Sigmoid colon (tissue), 7 donors: ENCODE measurements around the gene KIF5C. TPM values are rescaled to one million over a fixed set of nuclear protein-coding genes. Genes with fewer than 3 reads are reported as not detected.

ENCODE experiments used
- DNase-seq: peaks from one replicate; pipeline ENCODE4 v3.0.0-alpha.2; 2019
- H3K27ac ChIP-seq, 4 donors: fragments of 200-600 bp; sonication (generic); one replicate each; pipeline ENCODE4 v1.5.1; 2016 to 2019; ENCODE audit warnings: mild to moderate bottlenecking in 1 of 4
- H3K27me3 ChIP-seq, 3 donors: fragments of 200-600 bp; sonication (generic); one replicate each; pipeline ENCODE4 v1.5.1; 2019; ENCODE audit warnings: mild to moderate bottlenecking in 1 of 3
- H3K36me3 ChIP-seq, 4 donors: fragments of 200-600 bp; sonication (generic); one replicate each; pipeline ENCODE4 v1.5.1; 2016 to 2019
- H3K4me1 ChIP-seq, 4 donors: fragments of 200-600 bp; sonication (generic); one replicate each; pipeline ENCODE4 v1.5.1; 2017 to 2019
- H3K4me3 ChIP-seq, 4 donors: fragments of 200-600 bp; sonication (generic); one replicate each; pipeline ENCODE4 v1.5.1; 2017 to 2019; ENCODE audit warnings: mild to moderate bottlenecking in 2 of 4, moderate library complexity in 1 of 4
- H3K9me3 ChIP-seq, 4 donors: fragments of 200-600 bp in 3 of 4; sonication (generic) in 3 of 4; one replicate each; pipeline versions ENCODE4 v1.5.1 to v1.6.1; 2013 to 2019
- CTCF ChIP-seq, 4 experiments: fragments of 450-650 bp in 3 of 4; fragments of 200-600 bp in 1 of 4; IDR thresholded peaks; one replicate each; pipeline ENCODE4 v1.5.1; 2016 to 2019; ENCODE audit warnings: antibody characterized with exemption in 4 of 4, mild to moderate bottlenecking in 3 of 4, moderate library complexity in 2 of 4
- EP300 ChIP-seq, 4 donors: sonication (generic); formaldehyde crosslinking; IDR thresholded peaks; one replicate each; pipeline ENCODE4 v1.6.1; 2017; ENCODE audit warnings: antibody characterized with exemption in 4 of 4
- POLR2A ChIP-seq, 2 donors: fragments of 450-650 bp; IDR thresholded peaks; one replicate each; pipeline ENCODE4 v1.6.1; 2016; ENCODE audit warnings: antibody characterized with exemption in 2 of 2, mild to moderate bottlenecking in 2 of 2, moderate library complexity in 2 of 2
- POLR2AphosphoS5 ChIP-seq, 4 donors: sonication (generic); formaldehyde crosslinking; IDR thresholded peaks; one replicate each; pipeline ENCODE4 v1.6.1; 2017; ENCODE audit warnings: antibody characterized with exemption in 4 of 4
- WGBS, 2 donors: extraction: QIAGEN DNeasy Blood & Tissue Kit; methylation state at CpG; one replicate each; pipeline ENCODE4 v1.1.7; 2013; 5-methylcytosine and 5-hydroxymethylcytosine counted together
- intact Hi-C: fragments of 100-400 bp; cut with DNase I; formaldehyde crosslinking; loops from one replicate; pipeline ENCODE4 v1.15.1; 2023
- polyA plus RNA-seq, 3 donors: library from polyadenylated mRNA; stranded (reverse); fragments of 200-250 nt; gene quantifications; one replicate each; pipeline ENCODE4 v1.2.3, GENCODE V29; 2013
- total RNA-seq, 4 donors: library from RNA; depleted of rRNA; stranded (reverse); fragments of >200 nt; gene quantifications; one replicate each; pipeline ENCODE4 v1.1.0, GENCODE V29; 2016
- donor health status: healthy with polysubstance abuse.
- donor health status: Bipolar disorder and iron deficiency.
- donor health status: healthy.

Gene KIF5C
- total and polyA plus RNA-seq, 7 donors: 0.23 to 11.1 (median 7.3) TPM

- no peaks in the 10 kb centered on the region for H3K27me3 ChIP-seq
- intact Hi-C loops: no loop called here
- no peaks in the 10 kb centered on the region for H3K4me1 ChIP-seq
- 49 to 52% methylated on average over 11 of the region's 11 CpGs for WGBS, 2 donors
- no peaks in the 10 kb centered on the region for H3K9me3 ChIP-seq
- H3K27ac ChIP-seq: no peak overlapping the region
- no peaks in the 10 kb centered on the region for H3K36me3 ChIP-seq
- DNase-seq: no peak
- TF ChIP-seq CTCF (IDR thresholded peaks at IDR 0.05): no peak
- no peak for TF ChIP-seq EP300 (IDR thresholded peaks at IDR 0.05)
- no peak for TF ChIP-seq POLR2AphosphoS5 (IDR thresholded peaks at IDR 0.05)
- no peak for TF ChIP-seq POLR2A (IDR thresholded peaks at IDR 0.05)
- H3K4me3 ChIP-seq: no peak overlapping the region
Measured at GRCh38 chr2:148926981-148927401, 52.0 kb downstream of the KIF5C start.

GRCh38 chr2:148928395-148928794 lies 53.4 kb downstream of the KIF5C start:
- Histone ChIP-seq H3K36me3 (no peaks in the 10 kb centered on the region), H3K4me1 (no peaks in the 10 kb centered on the region), H3K27me3 (no peaks in the 10 kb centered on the region), H3K9me3 (no peaks in the 10 kb centered on the region), H3K4me3 (no peak overlapping the region), H3K27ac (no peak overlapping the region)
- no peak for TF ChIP-seq POLR2AphosphoS5 (IDR thresholded peaks at IDR 0.05)
- no peak for TF ChIP-seq EP300 (IDR thresholded peaks at IDR 0.05)
- no peak for TF ChIP-seq CTCF (IDR thresholded peaks at IDR 0.05)
- no peak for TF ChIP-seq POLR2A (IDR thresholded peaks at IDR 0.05)
- no peak for DNase-seq
- intact Hi-C loops: no loop called here
- 26 to 68% methylated on average over 3 of the region's 3 CpGs for WGBS, 2 donors

DNA sequence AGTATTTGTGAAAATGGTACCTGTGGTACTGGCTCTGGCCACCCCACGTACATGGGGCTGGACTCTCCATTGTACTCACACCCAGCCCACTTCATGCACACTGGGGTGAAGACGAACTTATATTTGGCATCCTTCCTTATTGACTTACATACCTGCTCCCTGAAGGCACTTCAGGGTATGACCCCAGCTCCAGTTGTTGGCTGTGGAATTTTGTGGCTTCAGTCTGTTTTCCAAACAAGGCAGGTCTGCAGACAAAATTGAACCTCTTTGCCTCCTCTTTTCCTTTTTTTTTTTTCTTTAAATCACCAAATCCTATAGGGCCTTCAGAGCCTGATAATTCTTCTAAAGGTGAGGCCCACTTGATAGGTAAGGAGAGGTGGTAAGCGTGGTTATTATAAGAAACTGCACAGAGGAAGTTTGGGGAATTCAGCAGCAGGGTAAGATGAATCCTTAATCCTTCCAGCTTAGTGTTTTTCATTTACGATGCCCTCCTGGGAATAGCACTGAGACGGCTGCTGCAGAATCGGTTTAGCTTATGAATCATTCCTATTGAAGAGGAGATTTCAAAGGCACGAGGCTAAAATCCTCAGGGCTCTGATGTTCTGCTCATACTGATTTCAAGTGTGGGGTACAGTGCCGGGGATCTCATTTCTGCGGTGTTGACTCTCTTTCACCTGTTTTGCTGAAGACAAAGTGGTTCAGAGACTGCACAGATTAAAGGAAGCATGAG lies 55.2 kb downstream of the KIF5C start:
- WGBS, 2 donors: 85 to 87% methylated on average over 9 of the region's 9 CpGs
- H3K4me3 ChIP-seq: no peak overlapping the region
- no peaks in the 10 kb centered on the region for H3K9me3 ChIP-seq
- intact Hi-C loops: no loop called here
- H3K4me1 ChIP-seq: no peaks in the 10 kb centered on the region
- H3K27ac ChIP-seq: no peak overlapping the region
- no peak for DNase-seq
- no peaks in the 10 kb centered on the region for H3K36me3 ChIP-seq
- TF ChIP-seq EP300 (IDR thresholded peaks at IDR 0.05) (no peak), CTCF (IDR thresholded peaks at IDR 0.05) (no peak), POLR2A (IDR thresholded peaks at IDR 0.05) (no peak), POLR2AphosphoS5 (IDR thresholded peaks at IDR 0.05) (no peak)
- no peaks in the 10 kb centered on the region for H3K27me3 ChIP-seq

DNA sequence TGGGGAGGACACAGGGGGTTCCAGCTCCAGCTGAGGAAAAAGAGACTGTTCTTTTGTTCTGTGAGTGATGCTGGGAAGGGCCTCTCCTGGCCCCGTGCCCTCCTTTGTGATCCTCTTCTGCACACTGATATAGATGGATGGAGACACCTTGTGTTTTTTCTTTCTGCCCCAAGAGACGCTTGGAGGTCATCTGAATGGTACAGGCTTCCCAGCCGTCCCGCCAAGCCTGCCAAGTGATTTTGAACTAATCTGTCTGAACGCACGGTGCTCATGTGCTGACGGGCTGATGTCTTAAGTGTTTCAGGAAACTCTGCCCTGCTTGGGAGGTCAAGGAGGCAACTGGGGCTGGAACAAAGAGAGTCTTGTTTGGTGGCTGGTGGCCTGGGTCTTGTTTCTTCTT lies 57.5 kb downstream of the KIF5C start:
- H3K27ac ChIP-seq: no peak overlapping the region
- H3K36me3 ChIP-seq: no peaks in the 10 kb centered on the region
- TF ChIP-seq POLR2A (IDR thresholded peaks at IDR 0.05) (no peak), EP300 (IDR thresholded peaks at IDR 0.05) (no peak), POLR2AphosphoS5 (IDR thresholded peaks at IDR 0.05) (no peak), CTCF (IDR thresholded peaks at IDR 0.05) (no peak)
- no peak for DNase-seq
- intact Hi-C loops: no loop called here
- no peaks in the 10 kb centered on the region for H3K4me1 ChIP-seq
- WGBS, 2 donors: 79 to 84% methylated on average over 7 of the region's 7 CpGs
- H3K27me3 ChIP-seq: no peaks in the 10 kb centered on the region
- H3K4me3 ChIP-seq: no peak overlapping the region
- H3K9me3 ChIP-seq: no peaks in the 10 kb centered on the region

DNA sequence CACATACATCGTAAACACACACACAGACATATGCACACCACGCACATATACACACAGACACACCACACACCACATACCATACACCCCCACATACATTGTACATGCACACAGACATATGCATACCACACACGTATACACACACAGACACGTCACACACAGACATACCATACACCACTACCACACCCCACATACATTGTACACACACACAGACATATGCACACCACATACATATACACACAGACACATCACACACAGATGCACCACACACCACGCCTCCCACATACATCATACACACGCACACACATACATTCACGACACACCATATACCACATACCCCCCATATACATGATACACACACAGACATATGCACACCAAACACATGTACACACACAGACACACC lies 58.4 kb downstream of the KIF5C start:
- 96 to 97% methylated on average over 7 of the region's 7 CpGs for WGBS, 2 donors
- Histone ChIP-seq H3K4me1 (no peaks in the 10 kb centered on the region), H3K4me3 (no peak overlapping the region), H3K9me3 (no peaks in the 10 kb centered on the region), H3K27ac (no peak overlapping the region), H3K27me3 (no peaks in the 10 kb centered on the region), H3K36me3 (no peaks in the 10 kb centered on the region)
- intact Hi-C loops: no loop called here
- no peak for DNase-seq
- no peak for TF ChIP-seq CTCF (IDR thresholded peaks at IDR 0.05)
- TF ChIP-seq POLR2A (IDR thresholded peaks at IDR 0.05): no peak
- TF ChIP-seq EP300 (IDR thresholded peaks at IDR 0.05): no peak
- TF ChIP-seq POLR2AphosphoS5 (IDR thresholded peaks at IDR 0.05): no peak
